Neural cell (in vitro differentiated cells): Measurements from ENCODE around the gene NPHP4. TPM values are rescaled to one million over a fixed set of nuclear protein-coding genes. Genes with fewer than 3 reads are reported as not detected.

ENCODE experiments used
- H2AFZ ChIP-seq: fragments of 200-600, 300-800 bp; sonication (generic), shearing (Covaris generic); 2 replicates; pipeline ENCODE4 v1.6.0; 2014; ENCODE audit warnings: low read depth, mild to moderate bottlenecking, antibody characterized with exemption, low read length, moderate library complexity
- H3F3A ChIP-seq: fragments of 200-600 bp; shearing (Covaris generic); 2 replicates; pipeline ENCODE4 v1.6.1; 2016; ENCODE audit warnings: mild to moderate bottlenecking, moderate library complexity, mixed read lengths, antibody characterized with exemption, low read length; ENCODE audit not compliant: insufficient read depth, poor library complexity, severe bottlenecking
- H3K27ac ChIP-seq: fragments of 200-600, 300-800 bp; sonication (generic), shearing (Covaris generic); 2 replicates; pipeline ENCODE4 v1.5.1; 2014; ENCODE audit warnings: mild to moderate bottlenecking, low read length, moderate library complexity
- H3K27me3 ChIP-seq: fragments of 300-800, 200-600 bp; sonication (generic), shearing (Covaris generic); 2 replicates; pipeline ENCODE4 v1.6.0; 2014; ENCODE audit warnings: mild to moderate bottlenecking, low read depth, low read length, moderate library complexity; ENCODE audit not compliant: insufficient read depth
- H3K36me3 ChIP-seq: fragments of 300-800, 200-600 bp; sonication (generic), shearing (Covaris generic); 2 replicates; pipeline ENCODE4 v1.5.1; 2014; ENCODE audit warnings: mild to moderate bottlenecking, antibody characterized with exemption, low read length, moderate library complexity; ENCODE audit not compliant: insufficient read depth
- H3K4me2 ChIP-seq: fragments of 300-800, 200-600 bp; sonication (generic), shearing (Covaris generic); 2 replicates; pipeline ENCODE4 v1.6.0; 2014; ENCODE audit warnings: mild to moderate bottlenecking, low read length
- H3K4me3 ChIP-seq: fragments of 300-800, 200-600 bp; sonication (generic), shearing (Covaris generic); 2 replicates; pipeline ENCODE4 v1.5.1; 2014; ENCODE audit warnings: mild to moderate bottlenecking, low read length, moderate library complexity
- H3K79me2 ChIP-seq: fragments of 200-600 bp; shearing (Covaris generic); replicated peaks from 2 replicates; pipeline ENCODE4 v1.6.0; 2014; ENCODE audit warnings: mild to moderate bottlenecking, low read length, moderate library complexity; ENCODE audit not compliant: insufficient read depth
- H3K9ac ChIP-seq: fragments of 300-800, 200-600 bp; sonication (generic), shearing (Covaris generic); 2 replicates; pipeline ENCODE4 v1.6.1; 2016; ENCODE audit warnings: mild to moderate bottlenecking, low read length, mixed read lengths
- H3K9me2 ChIP-seq: fragments of 200-600 bp; shearing (Covaris generic); 2 replicates; pipeline ENCODE4 v1.6.1; 2016; ENCODE audit warnings: mild to moderate bottlenecking, low read length, mixed read lengths; ENCODE audit not compliant: insufficient read depth
- H3K9me3 ChIP-seq: fragments of 200-600, 300-800 bp; sonication (generic), shearing (Covaris generic); 2 replicates; pipeline ENCODE4 v1.6.1; 2016; ENCODE audit warnings: mild to moderate bottlenecking, mixed run types, low read length, moderate library complexity, mixed read lengths
- H4K20me1 ChIP-seq: fragments of 200-600 bp; shearing (Covaris generic); 2 replicates; pipeline ENCODE4 v1.6.1; 2016; ENCODE audit warnings: mild to moderate bottlenecking, mixed run types; ENCODE audit not compliant: insufficient read depth
- EP300 ChIP-seq: fragments of 450-650 bp; conservative IDR thresholded peaks from 2 replicates; pipeline ENCODE4 v1.6.1; 2014; ENCODE audit warnings: antibody characterized with exemption, mild to moderate bottlenecking, moderate library complexity; ENCODE audit not compliant: poor library complexity, severe bottlenecking
- EZH2 ChIP-seq: fragments of 200-600, 300-800 bp; shearing (Covaris generic), sonication (generic); IDR thresholded peaks from 2 replicates; pipeline ENCODE4 v1.6.1; 2014; ENCODE audit warnings: antibody characterized with exemption, low read length, borderline replicate concordance, mild to moderate bottlenecking; ENCODE audit not compliant: insufficient read depth, poor library complexity, severe bottlenecking
- MXI1 ChIP-seq: fragments of 450-650 bp; conservative IDR thresholded peaks from 2 replicates; pipeline ENCODE4 v1.6.1; 2014; ENCODE audit warnings: antibody characterized with exemption, mild to moderate bottlenecking; ENCODE audit not compliant: poor library complexity, severe bottlenecking
- POLR2AphosphoS5 ChIP-seq: IDR thresholded peaks from 2 replicates; pipeline ENCODE4 v1.6.1; 2012
- RAD21 ChIP-seq: fragments of 450-650 bp; conservative IDR thresholded peaks from 2 replicates; pipeline ENCODE4 v1.6.1; 2014; ENCODE audit warnings: antibody characterized with exemption, mild to moderate bottlenecking, moderate library complexity
- SMC3 ChIP-seq: fragments of 450-650 bp; conservative IDR thresholded peaks from 2 replicates; pipeline ENCODE4 v1.6.1; 2014; ENCODE audit warnings: antibody characterized with exemption, mild to moderate bottlenecking, moderate library complexity; ENCODE audit not compliant: poor library complexity
- TAF1 ChIP-seq: IDR thresholded peaks from 2 replicates; pipeline ENCODE4 v1.6.1; 2012; ENCODE audit warnings: low read depth
- polyA plus RNA-seq: library from polyadenylated mRNA; depleted of rRNA; stranded (reverse); fragments of >200 nt; gene quantifications from 2 replicates; pipeline ENCODE4 v1.2.3, GENCODE V29; 2014
- TF ChIP-seq, protein P1 (sequence below): fragments of 450-650 bp; IDR thresholded peaks from 2 replicates; pipeline ENCODE4 v1.5.1; 2014; ENCODE audit warnings: antibody characterized with exemption, mild to moderate bottlenecking, moderate library complexity; ENCODE audit not compliant: poor library complexity, severe bottlenecking
- TF ChIP-seq, protein P2 (sequence below): IDR thresholded peaks from 2 replicates; pipeline ENCODE4 v1.6.1; 2012; ENCODE audit warnings: borderline replicate concordance

The NPHP4 gene
- polyA plus RNA-seq, 1 donor from 2014 or later = 17.1 TPM

DNA sequence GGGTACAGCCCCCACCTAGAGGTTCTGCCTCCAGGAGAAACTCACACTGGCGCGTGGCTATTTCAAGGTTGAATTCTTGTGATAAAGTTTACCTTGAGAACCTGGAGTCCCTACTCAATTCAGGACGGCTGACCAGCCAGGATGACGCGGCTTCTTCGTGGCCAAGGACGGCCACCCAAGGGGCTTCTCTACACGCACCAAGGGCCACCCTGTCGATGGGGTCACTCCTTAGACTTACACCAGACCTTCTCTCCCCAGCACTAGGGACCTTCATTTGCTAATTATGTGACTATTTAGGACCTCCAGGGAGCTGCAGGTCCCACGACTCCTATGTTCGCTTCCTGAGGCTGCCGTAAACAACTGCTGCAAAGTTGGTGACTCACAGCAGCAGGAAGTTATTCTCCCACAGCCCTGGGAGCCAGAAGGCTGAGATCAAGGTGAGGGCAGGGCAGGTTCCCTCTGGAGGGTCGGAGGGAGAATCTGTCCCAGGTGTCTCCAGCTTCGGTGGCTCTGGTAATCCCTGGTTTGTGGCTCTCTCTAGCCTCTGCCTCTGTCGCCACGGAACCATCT lies 135.9 kb downstream of the NPHP4 start:
- Histone ChIP-seq H3K9ac (no peak overlapping the region), H2AFZ (no peak overlapping the region), H3K9me3 (no peaks in the 10 kb centered on the region), H3K4me2 (no peak overlapping the region), H3K9me2 (no peaks in the 10 kb centered on the region), H3K27me3 (no peaks in the 10 kb centered on the region), H3F3A (no peaks in the 10 kb centered on the region), H3K36me3 (no peaks in the 10 kb centered on the region), H3K4me3 (no peak overlapping the region), H4K20me1 (no peaks in the 10 kb centered on the region), H3K79me2 (no peaks in the 10 kb centered on the region), H3K27ac (no peak overlapping the region)
- TF ChIP-seq, protein P1, sequence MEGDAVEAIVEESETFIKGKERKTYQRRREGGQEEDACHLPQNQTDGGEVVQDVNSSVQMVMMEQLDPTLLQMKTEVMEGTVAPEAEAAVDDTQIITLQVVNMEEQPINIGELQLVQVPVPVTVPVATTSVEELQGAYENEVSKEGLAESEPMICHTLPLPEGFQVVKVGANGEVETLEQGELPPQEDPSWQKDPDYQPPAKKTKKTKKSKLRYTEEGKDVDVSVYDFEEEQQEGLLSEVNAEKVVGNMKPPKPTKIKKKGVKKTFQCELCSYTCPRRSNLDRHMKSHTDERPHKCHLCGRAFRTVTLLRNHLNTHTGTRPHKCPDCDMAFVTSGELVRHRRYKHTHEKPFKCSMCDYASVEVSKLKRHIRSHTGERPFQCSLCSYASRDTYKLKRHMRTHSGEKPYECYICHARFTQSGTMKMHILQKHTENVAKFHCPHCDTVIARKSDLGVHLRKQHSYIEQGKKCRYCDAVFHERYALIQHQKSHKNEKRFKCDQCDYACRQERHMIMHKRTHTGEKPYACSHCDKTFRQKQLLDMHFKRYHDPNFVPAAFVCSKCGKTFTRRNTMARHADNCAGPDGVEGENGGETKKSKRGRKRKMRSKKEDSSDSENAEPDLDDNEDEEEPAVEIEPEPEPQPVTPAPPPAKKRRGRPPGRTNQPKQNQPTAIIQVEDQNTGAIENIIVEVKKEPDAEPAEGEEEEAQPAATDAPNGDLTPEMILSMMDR = no peak
- TF ChIP-seq EP300 = no peak

DNA sequence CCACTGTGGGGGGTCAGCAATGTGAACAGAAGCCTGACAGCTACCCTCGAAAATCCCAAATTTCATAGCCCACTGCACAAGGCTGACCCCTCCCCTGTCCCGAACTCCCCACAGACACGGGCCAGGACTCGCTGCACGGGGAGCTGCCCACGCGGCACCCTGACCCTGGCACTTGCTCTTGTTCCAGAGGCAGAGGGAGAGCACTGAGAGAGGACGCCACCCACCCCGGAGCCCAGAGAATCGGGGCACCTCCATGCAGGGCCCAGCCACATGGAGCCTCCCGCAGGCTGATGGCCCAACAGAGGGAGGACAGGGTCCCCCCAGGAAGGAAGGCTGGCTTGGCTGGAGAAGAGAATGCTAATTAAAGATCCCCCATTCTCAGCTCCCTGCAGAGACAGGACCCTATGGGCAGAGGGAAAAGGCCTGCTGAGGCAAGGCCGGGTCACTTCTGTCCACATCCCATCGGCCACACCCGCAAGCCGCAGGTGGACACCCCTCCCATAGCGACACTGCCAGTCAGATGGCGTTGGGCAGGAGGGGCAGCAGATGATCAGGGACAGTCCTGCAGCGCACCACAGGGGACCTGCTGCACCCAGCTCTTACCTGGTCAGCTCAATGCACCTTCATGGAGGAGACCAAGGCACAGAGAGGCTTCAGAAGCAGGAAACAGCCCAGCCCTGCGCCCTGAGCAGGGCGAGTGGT lies 136.9 kb downstream of the NPHP4 start:
- Histone ChIP-seq H3K27ac (no peak overlapping the region), H3K9me2 (no peaks in the 10 kb centered on the region), H2AFZ (no peak overlapping the region), H3K36me3 (no peaks in the 10 kb centered on the region), H3K4me3 (no peak overlapping the region), H3K79me2 (no peaks in the 10 kb centered on the region), H3K9ac (no peak overlapping the region), H4K20me1 (no peaks in the 10 kb centered on the region), H3K4me2 (no peak overlapping the region), H3K9me3 (no peaks in the 10 kb centered on the region), H3F3A (no peaks in the 10 kb centered on the region), H3K27me3 (no peaks in the 10 kb centered on the region)
- TF ChIP-seq TAF1 = no peak
- no peak for TF ChIP-seq MXI1
- TF ChIP-seq EZH2 = no peak
- no peak for TF ChIP-seq POLR2AphosphoS5
- TF ChIP-seq, protein P2, sequence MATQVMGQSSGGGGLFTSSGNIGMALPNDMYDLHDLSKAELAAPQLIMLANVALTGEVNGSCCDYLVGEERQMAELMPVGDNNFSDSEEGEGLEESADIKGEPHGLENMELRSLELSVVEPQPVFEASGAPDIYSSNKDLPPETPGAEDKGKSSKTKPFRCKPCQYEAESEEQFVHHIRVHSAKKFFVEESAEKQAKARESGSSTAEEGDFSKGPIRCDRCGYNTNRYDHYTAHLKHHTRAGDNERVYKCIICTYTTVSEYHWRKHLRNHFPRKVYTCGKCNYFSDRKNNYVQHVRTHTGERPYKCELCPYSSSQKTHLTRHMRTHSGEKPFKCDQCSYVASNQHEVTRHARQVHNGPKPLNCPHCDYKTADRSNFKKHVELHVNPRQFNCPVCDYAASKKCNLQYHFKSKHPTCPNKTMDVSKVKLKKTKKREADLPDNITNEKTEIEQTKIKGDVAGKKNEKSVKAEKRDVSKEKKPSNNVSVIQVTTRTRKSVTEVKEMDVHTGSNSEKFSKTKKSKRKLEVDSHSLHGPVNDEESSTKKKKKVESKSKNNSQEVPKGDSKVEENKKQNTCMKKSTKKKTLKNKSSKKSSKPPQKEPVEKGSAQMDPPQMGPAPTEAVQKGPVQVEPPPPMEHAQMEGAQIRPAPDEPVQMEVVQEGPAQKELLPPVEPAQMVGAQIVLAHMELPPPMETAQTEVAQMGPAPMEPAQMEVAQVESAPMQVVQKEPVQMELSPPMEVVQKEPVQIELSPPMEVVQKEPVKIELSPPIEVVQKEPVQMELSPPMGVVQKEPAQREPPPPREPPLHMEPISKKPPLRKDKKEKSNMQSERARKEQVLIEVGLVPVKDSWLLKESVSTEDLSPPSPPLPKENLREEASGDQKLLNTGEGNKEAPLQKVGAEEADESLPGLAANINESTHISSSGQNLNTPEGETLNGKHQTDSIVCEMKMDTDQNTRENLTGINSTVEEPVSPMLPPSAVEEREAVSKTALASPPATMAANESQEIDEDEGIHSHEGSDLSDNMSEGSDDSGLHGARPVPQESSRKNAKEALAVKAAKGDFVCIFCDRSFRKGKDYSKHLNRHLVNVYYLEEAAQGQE = no peak
- no peak for TF ChIP-seq SMC3
- no peak for TF ChIP-seq EP300
- TF ChIP-seq RAD21 = no peak
